Activated T-helper 9 cell treated with anti-CD3 and anti-CD28 coated beads, Interleukin-2, amount 50 U/mL, for 16 hours (primary cell): ENCODE data around the gene ANKH.

Experiments
- DNase-seq: peaks from one replicate; pipeline ENCODE4 v3.0.0-alpha.2; 2020; ENCODE audit warnings: low read depth

The ANKH gene

DNA sequence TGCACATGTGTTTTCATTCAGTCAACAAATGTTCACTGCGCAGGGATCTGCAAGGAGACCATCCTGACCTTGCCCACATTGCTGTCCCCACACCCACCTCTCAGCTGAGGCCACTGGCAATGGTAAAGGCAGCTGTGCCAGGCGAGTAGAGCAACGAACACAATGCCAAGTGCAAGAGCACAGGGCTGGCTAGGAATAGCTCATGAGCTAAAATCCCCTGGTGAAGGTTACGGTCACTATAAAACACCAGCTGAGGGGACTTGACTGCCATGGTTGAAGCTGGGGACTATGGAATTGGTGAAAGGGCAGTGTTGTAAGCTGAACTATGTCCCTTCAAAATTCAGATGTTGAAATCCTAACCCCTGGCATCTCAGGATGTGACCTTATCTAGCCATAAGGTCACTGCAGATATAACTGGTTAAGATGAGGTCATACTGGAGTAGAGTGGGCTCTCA is 111.0 kb downstream of the ANKH start:
- DNase-seq: no peak

DNA sequence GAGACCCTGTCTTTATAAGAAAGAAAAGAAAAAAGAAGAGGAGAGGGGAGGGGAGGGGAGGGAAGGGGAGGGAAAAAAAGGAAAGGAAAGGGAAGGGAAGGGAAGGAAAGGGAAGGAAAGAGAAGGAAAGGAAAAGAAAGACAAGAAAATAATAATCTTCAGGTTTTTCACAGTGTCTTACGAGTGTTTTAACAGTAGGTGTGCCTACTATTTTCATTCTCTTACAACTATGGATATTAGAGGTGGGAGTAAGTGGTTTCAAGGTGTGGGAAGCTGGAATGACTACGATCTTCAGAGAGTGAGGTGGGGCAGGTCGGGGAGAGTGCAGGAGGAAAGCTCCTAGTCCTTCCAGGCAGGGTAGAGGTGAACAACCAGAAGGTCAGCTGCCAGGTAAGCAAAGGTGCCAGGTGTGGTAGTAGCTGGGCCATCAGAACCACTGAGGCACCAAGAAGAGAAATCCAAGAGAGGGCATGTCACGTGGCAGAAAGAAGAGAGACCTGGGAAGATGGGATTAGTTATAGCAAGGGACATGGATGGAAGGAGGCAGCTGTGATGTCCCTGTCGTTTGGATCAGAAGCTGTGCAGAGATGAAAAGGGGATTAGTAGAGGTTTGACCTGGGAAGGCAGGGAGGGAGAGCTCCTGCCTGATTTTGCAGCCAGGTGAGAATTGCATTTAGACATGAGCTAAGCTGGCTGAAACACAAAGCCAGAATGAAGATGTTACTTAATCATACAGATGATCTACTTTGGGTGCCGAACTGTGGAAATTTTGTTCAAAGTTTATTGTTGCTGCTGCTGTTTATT is 111.6 kb downstream of the ANKH start:
- DNase-seq: no peak

DNA sequence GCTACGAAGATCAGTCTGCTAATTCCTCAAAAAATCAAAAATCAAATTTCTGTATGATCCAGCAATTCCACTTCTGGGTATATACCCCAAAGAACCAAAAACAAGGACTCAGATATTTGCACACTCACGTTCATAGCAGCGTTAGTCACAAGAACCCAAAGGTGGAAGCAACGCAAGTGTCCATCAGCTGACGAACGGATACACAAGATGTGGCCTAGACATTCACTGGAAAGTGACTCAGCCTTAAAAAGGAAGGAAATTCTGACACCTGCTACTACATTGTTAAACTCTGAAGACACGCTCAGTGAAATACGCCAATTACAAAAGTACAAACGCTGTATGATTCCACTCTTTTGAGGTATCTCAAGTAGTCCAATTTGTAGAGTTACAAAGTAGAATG is 113.7 kb downstream of the ANKH start:
- no peak for DNase-seq

DNA sequence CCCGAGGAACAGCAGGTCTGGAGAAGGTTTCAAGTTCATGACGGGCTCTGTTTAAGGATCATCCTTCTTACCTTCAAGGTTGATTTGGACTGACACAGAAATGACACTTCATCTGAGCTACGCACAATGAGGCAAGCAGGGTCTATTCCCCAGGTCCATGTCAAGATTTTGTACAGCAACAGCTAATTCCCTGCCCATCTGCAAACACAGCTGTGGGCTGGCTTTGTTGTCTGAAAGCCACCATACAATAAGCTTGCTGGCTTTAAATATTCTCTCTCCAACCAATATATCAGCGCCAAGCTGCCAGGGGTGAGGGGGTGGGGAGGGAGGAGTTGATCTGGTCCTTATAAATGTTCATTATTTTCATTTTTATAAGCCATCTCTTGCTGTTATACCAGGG is 115.1 kb downstream of the ANKH start:
- no peak for DNase-seq

DNA sequence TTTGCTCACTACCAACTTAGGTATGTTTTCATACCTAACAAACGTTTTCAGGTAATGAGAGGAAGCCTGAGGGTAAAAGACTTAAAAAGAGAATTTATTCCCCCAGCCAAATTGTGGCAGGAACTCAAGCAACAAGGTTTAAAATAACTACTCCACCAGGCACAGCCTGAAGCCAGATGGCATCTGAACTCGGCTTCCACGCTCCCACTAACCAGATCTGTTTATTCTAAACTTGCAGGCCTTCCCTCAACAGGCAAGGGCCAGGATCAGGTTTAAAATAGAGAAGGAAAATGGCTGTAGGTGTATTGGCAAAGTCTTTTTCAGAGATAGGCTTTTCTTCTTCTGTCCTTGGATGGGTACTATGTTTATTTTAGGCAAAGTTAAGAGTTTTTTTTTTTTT is 117.6 kb downstream of the ANKH start:
- no peak for DNase-seq

DNA sequence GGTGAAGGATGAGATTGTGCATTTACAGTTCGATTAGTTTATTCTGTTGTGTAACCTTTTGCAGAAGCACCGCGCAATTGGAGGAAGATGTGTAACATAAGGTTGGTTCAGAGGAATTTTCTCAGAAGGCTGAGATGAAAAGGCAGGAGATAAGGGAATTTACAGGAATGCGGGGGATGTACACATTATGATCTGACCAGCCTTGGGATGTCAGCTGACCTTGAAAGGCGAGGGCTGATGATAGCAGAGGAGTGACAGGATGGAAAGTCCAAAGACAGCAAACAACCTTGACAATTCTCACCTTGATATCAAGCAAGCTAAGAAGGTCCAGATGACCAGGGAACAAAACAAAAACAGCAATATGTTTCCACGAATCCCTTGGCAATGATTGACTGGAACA is 118.3 kb downstream of the ANKH start:
- no peak for DNase-seq

DNA sequence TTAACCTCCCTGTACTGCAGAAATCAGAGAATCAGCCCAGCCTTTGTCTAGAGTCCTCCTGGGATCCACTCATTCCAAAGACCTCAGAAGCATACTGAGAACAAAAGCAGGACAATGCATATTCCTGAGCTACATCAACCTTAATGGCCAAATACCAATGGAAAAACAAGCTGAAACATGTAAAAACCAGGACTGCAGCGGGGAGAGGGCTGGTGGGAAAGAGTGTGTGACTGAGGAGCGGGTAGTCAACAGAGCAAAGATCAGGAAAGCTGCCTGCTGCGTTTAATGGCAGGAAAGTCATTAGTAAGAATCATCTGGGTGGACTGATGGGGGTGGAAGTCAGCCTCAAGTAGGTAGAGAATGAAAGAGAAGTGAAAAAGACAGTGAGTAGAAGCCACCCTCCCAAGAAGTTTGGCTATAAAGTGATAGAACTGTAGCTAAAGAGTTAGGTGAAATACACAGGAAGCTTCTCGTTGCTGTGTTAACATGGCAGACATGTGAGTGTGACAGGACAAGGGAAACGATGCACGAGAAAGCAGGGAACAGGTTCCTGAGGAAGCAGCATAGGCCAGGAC is 119.0 kb downstream of the ANKH start:
- no peak for DNase-seq

DNA sequence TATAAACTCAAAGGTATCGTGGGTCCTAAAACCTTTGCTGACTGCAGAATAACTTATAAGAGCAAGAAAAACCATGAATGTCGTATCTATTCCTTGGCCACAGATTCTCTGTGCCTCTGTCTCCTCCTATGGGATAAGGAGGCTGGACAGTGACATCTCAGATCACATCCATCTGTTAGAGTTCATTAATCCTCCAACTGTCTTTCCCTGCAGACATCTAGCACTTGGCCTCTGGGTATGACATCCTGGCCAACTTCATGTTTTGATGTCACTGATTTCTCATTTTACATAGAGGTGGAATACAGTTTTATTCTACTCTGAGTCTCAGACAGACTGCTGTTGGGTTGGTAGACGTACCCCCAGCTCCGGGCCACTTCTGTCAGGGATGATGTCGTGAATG is 120.9 kb downstream of the ANKH start:
- no peak for DNase-seq

DNA sequence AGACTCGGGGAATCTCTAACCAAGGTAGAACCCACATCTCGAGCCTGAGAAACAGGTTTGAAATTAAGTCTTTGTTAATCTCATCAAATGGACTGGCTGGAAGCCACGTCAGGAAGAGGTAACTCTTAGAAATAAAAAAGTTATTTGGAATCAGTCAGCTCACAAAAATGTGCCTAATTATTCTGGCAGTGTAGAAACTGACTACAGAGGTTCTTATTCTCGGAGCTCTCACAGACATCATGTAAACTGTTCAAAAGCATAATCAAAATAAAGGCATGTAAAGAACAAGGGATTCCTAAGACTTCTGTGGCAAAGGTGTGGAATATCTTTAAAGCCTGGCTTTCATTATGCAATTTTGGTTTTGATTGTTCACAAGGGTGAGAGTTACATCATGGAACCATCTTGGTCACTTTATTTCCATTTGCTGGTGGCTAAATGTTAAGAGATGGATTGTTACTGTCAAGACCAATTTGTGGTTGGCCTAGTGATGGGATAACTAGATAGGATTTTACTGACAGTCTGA is 121.9 kb downstream of the ANKH start:
- DNase-seq: no peak

DNA sequence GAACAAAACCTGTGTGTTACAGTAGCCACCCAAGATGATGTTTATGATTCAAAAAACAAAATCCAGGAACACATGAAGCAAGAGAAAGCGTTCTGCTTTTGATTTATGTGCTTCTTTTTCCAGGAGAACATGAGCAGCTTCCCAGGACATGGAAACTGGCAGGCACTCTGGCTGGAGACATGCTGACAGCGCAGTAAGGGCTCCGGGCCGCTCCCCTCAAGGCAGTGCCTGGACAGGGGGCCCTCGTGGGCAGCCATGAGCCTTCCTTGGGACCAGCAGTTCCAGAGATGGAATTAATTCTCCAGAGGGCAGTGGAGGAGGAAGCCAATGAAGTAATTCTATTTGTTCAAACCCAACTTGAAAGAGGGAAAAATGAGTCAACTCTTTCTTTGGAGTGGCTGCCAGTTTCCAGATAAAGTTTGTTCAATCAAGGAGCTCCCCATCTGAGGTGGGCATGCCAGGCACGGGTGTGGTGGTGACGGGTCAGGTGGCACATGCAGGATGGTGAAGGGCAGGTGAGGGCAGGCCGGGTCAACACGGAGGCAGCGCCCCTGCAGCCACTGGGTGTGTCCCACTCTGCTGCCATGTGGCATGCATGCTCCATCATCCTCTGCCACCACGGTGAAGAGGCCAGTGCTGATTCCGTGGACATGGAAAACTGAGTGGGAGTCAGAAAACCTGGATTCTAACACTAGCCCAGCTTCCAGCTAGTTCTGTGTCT is 123.2 kb downstream of the ANKH start:
- DNase-seq: no peak

DNA sequence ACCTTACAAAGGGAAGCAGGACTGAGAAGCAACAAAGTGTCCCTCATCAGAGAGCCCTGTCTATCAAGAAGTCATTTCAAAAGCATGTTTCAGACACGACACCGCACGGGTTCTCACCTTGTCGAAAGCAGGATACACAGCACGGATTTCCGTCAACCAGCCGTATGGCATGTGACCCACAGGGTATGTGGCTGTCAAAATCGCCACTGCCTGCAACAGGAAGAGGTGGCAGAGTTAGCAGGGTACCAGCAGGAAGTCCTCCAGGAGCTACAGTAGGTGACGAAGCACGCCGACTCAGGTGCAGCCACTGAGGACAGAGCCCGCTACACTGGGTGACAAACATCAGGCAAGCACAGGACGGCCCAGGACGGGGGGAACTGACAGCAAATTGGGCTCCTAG is 125.8 kb downstream of the ANKH start:
- no peak for DNase-seq

DNA sequence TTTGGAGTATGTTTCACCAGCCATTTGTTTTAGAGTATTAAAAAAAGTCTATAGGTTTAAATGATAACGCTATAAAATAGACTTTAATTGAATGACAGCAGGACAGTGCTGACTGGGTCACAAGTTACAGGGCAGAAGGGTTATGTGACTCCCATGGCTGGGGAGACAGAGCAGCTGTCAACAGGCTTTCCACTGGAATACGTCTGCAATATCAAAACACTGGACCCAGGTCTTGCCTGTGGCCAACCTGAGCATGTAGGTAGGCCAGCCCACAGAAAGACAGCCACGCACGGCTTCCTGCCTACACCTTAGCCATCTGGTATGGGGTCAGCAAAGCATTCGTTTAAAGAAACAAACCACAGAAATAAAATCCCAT is 126.4 kb downstream of the ANKH start:
- DNase-seq: no peak

DNA sequence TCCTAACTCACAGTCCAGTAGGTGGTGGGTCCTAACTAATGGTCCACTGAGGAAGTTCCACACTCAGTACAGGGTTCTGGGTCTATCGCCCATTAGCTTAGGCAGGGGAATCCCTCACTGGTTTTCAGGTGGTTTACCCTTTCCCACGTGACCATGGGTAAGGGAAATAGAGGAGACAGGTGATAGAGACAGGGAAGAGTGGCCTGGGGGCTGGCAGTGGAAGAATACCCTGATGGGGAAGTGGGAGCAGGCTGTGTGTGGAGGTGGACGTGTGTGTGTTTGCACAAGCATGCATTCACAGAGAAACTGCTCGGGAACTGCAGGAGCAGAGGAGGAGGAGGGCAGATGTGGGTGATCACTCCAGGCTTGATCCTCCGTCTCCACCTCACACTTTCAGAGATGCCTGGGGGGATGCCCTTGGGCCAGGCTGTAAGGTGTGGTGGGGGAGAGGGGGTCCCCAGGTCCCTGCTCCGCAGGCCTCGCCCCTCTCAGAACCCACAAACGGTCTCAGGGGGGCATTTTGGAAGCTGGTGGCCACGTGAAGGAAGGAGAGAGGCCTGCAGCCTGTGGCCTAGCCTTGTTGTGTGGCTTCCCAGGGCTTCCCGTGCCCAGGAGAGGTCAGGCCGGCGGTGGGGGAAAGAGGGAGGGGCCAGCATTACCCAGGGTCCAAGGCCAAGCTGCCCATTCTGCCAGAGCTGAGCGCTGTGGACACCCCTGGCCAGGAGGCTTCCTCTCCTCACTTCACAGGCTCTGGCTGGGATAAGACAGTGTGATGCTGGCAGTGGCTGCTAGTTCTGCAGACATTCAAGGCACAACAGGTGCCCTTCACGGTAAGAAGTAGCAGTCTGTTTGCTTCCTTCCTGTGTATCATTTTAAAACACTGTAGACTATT is 127.0 kb downstream of the ANKH start:
- no peak for DNase-seq

DNA sequence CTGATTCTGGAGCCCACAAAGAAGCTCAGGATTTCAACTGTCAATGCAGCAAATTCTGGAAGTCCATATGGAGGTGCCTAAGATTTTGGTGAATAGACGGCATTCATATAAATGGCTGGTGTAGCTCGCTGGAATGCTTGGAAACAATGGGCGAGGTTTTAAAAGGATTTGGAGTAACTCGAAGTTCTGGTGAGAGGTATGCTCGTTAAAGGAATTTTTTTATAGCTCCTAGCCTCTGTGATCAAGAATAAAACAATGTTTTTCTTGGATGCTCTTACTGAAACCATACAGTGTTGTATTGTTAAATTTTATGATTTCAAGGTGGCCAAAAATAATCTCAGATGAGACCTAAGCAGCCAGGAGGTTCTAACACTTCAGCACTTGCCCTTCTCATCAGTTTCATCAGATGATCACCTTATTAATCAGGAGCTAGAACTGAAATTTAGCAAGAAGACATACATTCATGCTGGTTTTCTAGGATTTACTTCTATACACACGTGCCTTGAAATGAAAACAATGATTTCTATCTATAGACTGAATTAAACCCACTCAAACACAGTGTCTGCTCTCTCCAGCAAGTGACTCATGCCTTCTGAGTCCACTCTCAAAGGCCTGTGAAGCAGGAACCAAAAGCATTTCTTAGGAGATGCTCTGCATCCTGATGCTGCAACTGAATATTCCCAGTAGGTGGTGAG is 127.8 kb downstream of the ANKH start:
- no peak for DNase-seq

DNA sequence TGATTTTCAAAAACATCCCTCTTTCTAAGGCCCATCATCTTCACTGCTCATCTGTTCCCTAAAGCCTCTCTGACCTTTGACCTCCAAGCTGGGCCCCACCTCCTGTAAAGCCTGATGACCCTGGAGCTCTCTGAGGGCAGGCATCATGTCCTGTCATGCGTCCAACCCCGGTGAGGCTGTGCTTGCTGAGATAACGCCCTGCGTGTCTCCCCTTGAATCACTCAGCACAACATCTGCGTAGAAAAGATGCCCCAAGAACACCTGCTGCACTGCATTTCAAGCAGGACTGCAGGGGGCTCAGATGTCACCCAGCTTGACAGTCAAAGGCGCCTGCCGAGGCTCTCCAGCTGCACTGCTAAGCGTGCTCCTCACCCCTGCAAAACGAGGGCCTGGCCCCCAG is 129.1 kb downstream of the ANKH start:
- no peak for DNase-seq

DNA sequence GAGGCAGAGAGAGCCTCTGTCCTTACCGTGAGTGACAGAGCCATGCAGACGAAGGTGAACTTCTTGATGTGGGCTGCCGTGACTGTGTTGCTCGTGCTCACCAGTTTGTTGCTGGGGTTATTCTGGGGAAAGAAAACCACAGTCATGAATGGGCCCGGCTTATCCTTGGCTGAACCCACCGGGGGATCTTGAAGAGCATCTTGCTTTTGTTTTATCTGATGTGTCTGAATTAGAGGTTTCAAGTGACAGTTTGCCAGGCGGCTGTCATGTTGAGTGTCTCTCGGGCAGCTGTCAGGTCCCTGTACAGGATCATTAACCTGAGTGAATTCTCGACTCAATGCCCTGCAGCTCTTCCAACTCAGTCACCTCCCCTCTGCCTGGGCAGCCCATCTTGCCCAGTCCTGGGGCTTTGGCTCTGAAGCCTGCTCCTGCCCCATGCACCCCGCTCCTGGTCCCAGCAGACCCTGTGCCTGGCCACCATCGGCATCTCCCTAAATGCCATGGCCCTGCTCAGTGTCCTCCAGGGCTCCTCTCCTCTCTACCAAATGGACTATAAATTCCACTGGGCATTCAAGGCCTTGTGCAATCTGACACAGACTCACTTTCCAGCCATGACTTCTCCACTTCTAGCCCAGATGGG is 129.7 kb downstream of the ANKH start:
- DNase-seq: no peak

DNA sequence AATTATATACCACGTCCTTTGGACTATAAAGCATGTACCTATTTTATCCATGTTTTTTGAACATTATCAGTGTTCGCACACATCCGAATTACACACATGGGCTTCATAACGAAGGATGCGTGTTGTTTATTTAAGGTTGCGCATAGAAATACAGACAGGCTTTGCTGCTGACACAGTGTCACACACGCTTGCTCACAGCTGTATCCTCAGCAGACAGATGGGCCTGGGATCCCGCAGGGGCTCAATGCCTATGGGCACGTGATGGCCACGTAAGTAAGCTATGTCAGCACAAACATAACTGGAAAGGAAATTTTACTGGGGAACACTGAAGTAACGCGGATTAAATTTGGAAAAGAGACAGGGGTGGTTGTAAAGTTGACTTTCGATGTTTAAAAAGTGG is 130.4 kb downstream of the ANKH start:
- DNase-seq: no peak

DNA sequence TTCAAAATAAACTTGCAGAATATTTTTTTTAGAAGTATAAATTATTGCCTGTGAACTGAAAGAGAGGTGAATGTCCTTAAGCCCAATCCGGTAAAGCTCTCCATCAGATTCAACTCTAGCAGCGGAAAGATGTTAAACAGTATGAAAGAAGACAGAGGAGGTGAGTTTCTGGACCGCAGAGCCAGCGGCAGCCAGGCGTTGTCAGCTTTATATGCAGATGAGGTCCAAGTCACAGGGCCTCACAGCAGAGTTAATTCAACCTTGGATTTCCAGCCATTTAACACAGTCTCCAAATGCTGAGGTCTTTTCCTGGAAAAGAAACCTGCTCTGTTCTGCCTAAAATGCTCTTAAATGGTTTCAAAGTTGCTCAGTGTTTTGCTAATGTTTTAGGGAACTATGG is 131.6 kb downstream of the ANKH start:
- no peak for DNase-seq

DNA sequence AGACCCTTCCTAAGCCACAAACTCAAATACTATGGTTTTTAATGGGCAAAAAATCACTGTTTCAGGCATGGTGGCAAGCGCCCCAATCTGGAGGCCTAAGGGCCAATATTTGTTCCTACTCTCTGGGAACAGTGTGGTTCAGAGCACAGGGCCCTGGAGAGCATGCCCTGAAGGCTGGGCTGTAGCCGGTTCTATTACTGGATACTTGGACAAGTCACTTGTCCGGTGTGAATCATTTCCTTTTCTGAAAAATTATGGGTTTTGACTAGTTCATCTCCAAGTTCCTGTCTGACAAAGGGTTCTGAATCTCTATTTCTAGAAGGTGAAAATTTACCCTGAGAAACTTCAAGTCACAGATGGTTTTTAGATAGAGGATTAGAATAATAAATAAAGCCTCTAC is 132.0 kb downstream of the ANKH start:
- no peak for DNase-seq

DNA sequence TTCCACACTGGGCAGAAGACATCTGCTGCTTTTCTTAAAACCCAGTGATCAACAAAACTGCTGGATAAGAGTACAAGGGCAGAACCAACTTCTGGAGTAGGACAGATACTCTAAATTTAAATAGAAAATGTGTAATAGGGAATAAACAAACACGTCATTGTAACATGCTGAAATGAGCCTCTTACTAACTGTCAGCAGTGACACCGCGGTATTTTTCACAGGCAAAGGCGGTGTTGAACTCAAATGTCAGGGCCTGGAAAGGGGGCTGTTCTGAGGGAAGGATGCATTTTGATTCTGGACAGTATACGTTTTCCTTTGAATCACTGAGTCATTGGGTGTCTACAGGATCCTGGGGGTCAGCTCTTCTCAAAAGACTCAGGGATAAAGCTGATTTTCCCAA is 133.5 kb downstream of the ANKH start:
- no peak for DNase-seq

DNA sequence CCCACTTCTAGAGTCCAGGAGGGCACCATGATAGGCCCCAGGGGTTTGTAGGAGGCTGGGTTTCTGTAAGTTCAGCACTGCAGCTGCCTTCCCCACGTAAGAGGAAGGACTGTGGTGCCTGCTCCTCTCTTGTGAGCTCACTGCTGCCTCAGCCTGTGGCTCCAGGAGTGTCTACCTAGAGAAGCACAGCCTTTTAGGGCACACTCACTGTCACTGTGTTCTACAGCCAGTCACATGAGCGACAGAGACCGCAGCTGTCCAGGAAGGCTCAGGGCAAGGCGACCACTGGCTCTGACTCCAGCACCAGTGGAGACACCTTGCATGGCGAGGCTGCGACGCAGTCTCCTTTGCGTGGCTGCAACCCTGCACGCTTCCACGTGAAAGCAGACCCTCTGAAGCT is 134.3 kb downstream of the ANKH start:
- DNase-seq: no peak
